ENCODE measurements around the gene CACNG7. TPM values are rescaled to one million over a fixed set of nuclear protein-coding genes. Genes with fewer than 3 reads are reported as not detected.

Gene CACNG7
- total RNA-seq, 1 experiment from 2014 or later: not detected

DNA sequence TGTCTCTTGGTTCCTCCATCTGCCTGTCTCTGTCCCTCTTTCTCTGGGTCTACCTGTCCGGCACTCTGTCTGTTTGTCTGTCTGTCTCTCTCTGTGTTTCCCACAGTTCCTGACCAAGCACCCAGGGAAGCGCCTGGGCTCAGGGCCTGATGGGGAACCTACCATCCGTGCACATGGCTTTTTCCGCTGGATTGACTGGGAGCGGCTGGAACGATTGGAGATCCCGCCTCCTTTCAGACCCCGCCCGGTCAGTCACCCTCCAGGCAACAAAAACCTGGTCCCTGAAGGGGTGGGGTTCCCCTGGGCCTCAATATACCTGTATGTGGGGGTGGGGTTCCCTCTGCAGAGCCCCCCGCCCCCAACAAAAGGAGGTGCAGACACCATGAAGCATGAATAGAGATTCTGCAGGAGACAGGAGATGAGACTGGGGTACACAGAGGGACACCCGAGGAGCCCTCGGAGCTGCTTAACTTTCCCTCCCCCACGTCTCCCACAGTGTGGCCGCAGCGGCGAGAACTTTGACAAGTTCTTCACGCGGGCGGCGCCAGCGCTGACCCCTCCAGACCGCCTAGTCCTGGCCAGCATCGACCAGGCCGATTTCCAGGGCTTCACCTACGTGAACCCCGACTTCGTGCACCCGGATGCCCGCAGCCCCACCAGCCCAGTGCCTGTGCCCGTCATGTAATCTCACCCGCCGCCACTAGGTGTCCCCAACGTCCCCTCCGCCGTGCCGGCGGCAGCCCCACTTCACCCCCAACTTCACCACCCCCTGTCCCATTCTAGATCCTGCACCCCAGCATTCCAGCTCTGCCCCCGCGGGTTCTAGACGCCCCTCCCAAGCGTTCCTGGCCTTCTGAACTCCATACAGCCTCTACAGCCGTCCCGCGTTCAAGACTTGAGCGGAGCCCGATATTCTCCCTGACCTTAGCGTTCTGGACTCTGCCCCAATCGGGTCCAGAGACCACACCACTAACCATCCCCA is 2.6 kb upstream of the CACNG7 start:
- H3K9me3 ChIP-seq (ENCODE audit: low read length): no peaks in the 10 kb centered on the region
- no peak overlapping the region for H2AFZ ChIP-seq (ENCODE audit: low read length)
- H3K79me2 ChIP-seq (ENCODE audit: low read length): no peaks in the 10 kb centered on the region
- H3K27me3 ChIP-seq (ENCODE audit: low read length): no peaks in the 10 kb centered on the region
- peak; percentile 88 for DNase-seq
- no peaks in the 10 kb centered on the region for H3K4me1 ChIP-seq (ENCODE audit: low read length)
- no peaks in the 10 kb centered on the region for H3K36me3 ChIP-seq (ENCODE audit: insufficient read depth, low read length)
- no peak overlapping the region for H3K4me2 ChIP-seq (ENCODE audit: low read depth, low read length, poor library complexity, severe bottlenecking)
- H4K20me1 ChIP-seq (ENCODE audit: insufficient read depth, low read depth, low read length): peaks cover 6% of the 10 kb centered on the region; the same call in 1 of the 2 replicates
- H3K4me3 ChIP-seq (ENCODE audit: low read length): no peak overlapping the region
- H3K9ac ChIP-seq (ENCODE audit: low read length): no peak overlapping the region
- H3K27ac ChIP-seq (ENCODE audit: low read length): no peak overlapping the region
- no peaks in the 10 kb centered on the region for H3K9me2 ChIP-seq (replicated peaks; ENCODE audit: insufficient read depth, low read length)

DNA sequence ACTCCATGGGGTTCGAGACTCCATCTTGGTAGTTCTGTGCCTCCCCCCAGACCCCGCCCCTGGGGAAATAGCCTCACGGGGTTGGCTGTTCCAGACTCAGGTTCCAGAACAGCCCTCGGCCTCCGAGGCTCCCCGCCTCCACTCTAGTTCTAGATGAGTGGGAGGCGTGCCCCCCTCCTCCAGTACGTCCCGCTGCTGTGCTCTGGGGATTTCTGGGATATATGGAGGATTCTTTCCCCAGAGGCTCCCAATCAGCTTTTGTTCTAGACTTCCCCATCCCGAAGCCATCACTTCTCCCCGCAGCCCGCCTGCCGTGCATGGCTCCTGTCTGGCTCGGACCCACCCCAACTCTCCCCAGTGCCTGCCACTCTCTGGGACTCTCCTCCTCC is 1.9 kb upstream of the CACNG7 start:
- no peak overlapping the region for H3K9ac ChIP-seq (ENCODE audit: low read length)
- no peaks in the 10 kb centered on the region for H3K27me3 ChIP-seq (ENCODE audit: low read length)
- H3K9me2 ChIP-seq (replicated peaks; ENCODE audit: insufficient read depth, low read length): no peaks in the 10 kb centered on the region
- peaks cover 6% of the 10 kb centered on the region; the same call in 1 of the 2 replicates for H4K20me1 ChIP-seq (ENCODE audit: insufficient read depth, low read depth, low read length)
- DNase-seq: no peak
- H3K36me3 ChIP-seq (ENCODE audit: insufficient read depth, low read length): no peaks in the 10 kb centered on the region
- H3K79me2 ChIP-seq (ENCODE audit: low read length): no peaks in the 10 kb centered on the region
- no peak overlapping the region for H3K27ac ChIP-seq (ENCODE audit: low read length)
- no peaks in the 10 kb centered on the region for H3K4me1 ChIP-seq (ENCODE audit: low read length)
- H3K4me2 ChIP-seq (ENCODE audit: low read depth, low read length, poor library complexity, severe bottlenecking): no peak overlapping the region
- H3K4me3 ChIP-seq (ENCODE audit: low read length): no peak overlapping the region
- no peaks in the 10 kb centered on the region for H3K9me3 ChIP-seq (ENCODE audit: low read length)
- no peak overlapping the region for H2AFZ ChIP-seq (ENCODE audit: low read length)

DNA sequence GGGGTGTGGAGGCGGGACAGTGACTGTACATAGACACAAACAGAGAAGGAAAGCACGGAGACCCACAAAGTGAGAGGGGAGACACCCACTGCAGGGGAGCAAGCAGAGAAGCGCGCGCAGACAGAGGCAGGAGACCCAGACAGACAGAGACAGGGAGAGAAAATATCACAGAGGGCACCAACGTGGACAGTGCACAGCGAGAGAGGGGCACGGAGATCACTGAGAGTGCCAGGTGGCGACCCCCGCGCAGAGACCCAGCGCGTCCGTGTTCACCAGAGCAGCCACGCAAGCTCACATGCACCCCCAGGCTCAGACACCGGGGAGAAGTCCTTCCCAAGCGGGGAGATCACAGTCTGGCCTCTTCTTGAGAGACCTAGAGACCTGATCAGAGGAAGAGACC is 1.4 kb upstream of the CACNG7 start:
- H3K4me3 ChIP-seq (ENCODE audit: low read length): no peak overlapping the region
- no peaks in the 10 kb centered on the region for H3K79me2 ChIP-seq (ENCODE audit: low read length)
- no peak overlapping the region for H3K27ac ChIP-seq (ENCODE audit: low read length)
- no peak overlapping the region for H2AFZ ChIP-seq (ENCODE audit: low read length)
- peaks cover 6% of the 10 kb centered on the region; the same call in 1 of the 2 replicates for H4K20me1 ChIP-seq (ENCODE audit: insufficient read depth, low read depth, low read length)
- H3K4me1 ChIP-seq (ENCODE audit: low read length): no peaks in the 10 kb centered on the region
- no peaks in the 10 kb centered on the region for H3K36me3 ChIP-seq (ENCODE audit: insufficient read depth, low read length)
- DNase-seq: peak; percentile 37
- no peaks in the 10 kb centered on the region for H3K27me3 ChIP-seq (ENCODE audit: low read length)
- no peaks in the 10 kb centered on the region for H3K9me3 ChIP-seq (ENCODE audit: low read length)
- no peak overlapping the region for H3K9ac ChIP-seq (ENCODE audit: low read length)
- H3K4me2 ChIP-seq (ENCODE audit: low read depth, low read length, poor library complexity, severe bottlenecking): no peak overlapping the region
- H3K9me2 ChIP-seq (replicated peaks; ENCODE audit: insufficient read depth, low read length): no peaks in the 10 kb centered on the region

DNA sequence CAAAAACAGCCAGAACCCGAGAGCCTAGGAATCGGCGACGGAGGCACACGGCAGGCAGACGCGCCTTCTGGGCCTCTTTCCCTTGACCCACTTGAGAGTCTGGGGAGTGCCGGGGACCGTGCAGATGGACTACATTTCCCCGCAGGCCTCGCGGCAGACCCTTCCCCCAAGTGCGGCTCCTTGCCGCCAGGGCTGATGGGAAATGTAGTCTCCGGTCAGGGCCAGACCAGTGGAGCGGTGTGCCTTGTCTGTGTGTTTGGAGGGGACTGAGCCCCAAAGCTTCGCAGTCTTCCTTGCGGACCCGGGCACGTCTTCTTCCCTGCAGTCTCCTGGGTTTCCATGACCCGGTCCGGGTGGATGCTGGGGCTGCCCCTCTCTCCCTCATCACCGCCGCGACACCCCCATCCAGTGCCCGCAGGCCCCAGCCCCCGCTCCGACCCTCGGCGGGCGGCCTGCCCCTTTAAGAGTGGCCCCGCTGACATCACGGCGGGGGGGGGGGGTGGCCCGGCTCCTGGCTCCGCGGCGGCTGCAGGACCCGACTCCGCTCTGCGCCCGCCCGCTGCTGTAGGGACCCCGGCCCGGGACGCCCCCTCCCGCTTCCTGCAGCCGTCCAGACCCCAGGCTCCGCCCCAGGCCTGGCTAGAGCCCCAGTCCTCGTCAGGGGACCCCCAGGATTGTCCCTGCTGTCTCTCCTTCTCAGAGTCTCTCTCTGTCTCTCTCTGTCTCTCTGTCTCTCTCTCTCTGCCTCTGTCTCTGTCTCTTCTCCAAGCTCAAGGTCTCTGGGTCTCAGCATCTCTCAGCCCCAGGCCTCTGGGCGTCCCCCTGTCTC is 758 bp upstream of the CACNG7 start:
- Histone ChIP-seq H3K9me2 (replicated peaks; ENCODE audit: insufficient read depth, low read length) (no peaks in the 10 kb centered on the region), H2AFZ (ENCODE audit: low read length) (no peak overlapping the region)

DNA sequence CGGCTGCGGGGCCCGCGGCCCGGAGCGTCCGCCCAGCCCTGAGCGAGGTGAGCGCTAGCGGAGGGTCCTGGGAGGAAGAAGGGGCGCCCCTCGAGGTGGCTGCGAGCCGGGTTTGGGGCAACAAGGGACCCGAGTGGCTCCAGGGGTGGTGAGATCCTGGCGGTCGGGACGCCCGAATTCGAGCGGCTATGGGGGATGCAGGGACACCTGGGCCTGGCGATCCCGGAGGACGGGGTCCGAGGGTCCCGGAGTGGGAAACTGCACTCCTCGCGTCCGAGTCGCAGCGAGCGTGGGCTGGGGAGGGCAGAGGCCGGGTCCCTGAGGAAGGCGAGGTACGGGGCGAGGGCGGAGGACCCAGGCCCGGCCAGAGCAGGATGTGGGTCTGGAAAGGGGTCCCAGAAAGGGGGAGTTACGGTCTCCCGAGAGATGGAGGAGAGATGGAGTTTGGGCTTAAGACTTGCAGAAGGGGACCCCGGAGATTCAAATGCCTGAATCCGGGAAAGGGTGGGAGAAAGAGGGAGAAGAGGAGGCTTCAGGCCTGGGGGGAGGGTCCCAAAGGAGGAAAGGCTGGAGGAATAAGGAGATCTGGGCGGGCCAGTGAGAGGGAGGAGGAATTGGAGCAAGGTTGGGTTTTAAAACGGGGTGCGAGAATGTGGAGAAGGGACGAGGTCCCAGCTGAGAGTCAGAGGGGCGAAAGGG is 542 bp downstream of the CACNG7 start:
- no peaks in the 10 kb centered on the region for H3K9me2 ChIP-seq (replicated peaks; ENCODE audit: insufficient read depth, low read length)
- H2AFZ ChIP-seq (ENCODE audit: low read length): no peak overlapping the region
- no peak overlapping the region for H3K4me3 ChIP-seq (ENCODE audit: low read length)
- H3K9ac ChIP-seq (ENCODE audit: low read length): no peak overlapping the region
- no peak overlapping the region for H3K4me2 ChIP-seq (ENCODE audit: low read depth, low read length, poor library complexity, severe bottlenecking)
- H3K79me2 ChIP-seq (ENCODE audit: low read length): no peaks in the 10 kb centered on the region
- no peaks in the 10 kb centered on the region for H3K36me3 ChIP-seq (ENCODE audit: insufficient read depth, low read length)
- peak; percentile 23 for DNase-seq
- no peaks in the 10 kb centered on the region for H3K27me3 ChIP-seq (ENCODE audit: low read length)
- H4K20me1 ChIP-seq (ENCODE audit: insufficient read depth, low read depth, low read length): peaks cover 6% of the 10 kb centered on the region; the same call in 1 of the 2 replicates
- H3K27ac ChIP-seq (ENCODE audit: low read length): no peak overlapping the region
- H3K9me3 ChIP-seq (ENCODE audit: low read length): no peaks in the 10 kb centered on the region
- H3K4me1 ChIP-seq (ENCODE audit: low read length): no peaks in the 10 kb centered on the region

More for the DNA sequence above, 758 bp upstream of the CACNG7 start:
- Histone ChIP-seq H3K9ac (ENCODE audit: low read length) (no peak overlapping the region), H3K27ac (ENCODE audit: low read length) (no peak overlapping the region), H3K4me1 (ENCODE audit: low read length) (no peaks in the 10 kb centered on the region), H3K4me3 (ENCODE audit: low read length) (no peak overlapping the region), H3K4me2 (ENCODE audit: low read depth, low read length, poor library complexity, severe bottlenecking) (no peak overlapping the region), H3K36me3 (ENCODE audit: insufficient read depth, low read length) (no peaks in the 10 kb centered on the region), H3K9me3 (ENCODE audit: low read length) (no peaks in the 10 kb centered on the region), H3K27me3 (ENCODE audit: low read length) (no peaks in the 10 kb centered on the region), H3K79me2 (ENCODE audit: low read length) (no peaks in the 10 kb centered on the region), H4K20me1 (ENCODE audit: insufficient read depth, low read depth, low read length) (peaks cover 6% of the 10 kb centered on the region; the same call in 1 of the 2 replicates)
- peak; percentile 68 for DNase-seq

DNA sequence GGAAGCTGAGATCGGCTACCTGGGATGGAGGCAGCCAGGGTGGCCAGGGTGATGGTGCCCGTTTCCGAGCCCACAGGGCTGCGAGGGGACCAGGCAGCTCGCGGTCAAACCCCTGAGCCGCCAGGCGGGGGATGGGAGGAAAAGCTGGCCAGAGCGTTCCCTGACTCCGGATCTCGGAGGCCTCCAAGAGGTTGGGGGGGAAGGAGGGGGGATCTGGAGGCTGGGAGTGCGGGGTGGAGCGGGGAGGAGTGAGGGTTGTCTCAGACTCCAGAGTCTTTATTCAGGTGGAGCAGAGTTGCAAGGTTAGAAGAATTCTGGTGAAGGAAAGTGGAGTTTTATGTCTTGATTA is 1.1 kb downstream of the CACNG7 start:
- Histone ChIP-seq H3K36me3 (ENCODE audit: insufficient read depth, low read length) (no peaks in the 10 kb centered on the region), H3K9ac (ENCODE audit: low read length) (no peak overlapping the region), H3K4me3 (ENCODE audit: low read length) (no peak overlapping the region), H4K20me1 (ENCODE audit: insufficient read depth, low read depth, low read length) (peaks cover 6% of the 10 kb centered on the region; the same call in 1 of the 2 replicates), H3K4me1 (ENCODE audit: low read length) (no peaks in the 10 kb centered on the region), H3K9me3 (ENCODE audit: low read length) (no peaks in the 10 kb centered on the region), H3K27me3 (ENCODE audit: low read length) (no peaks in the 10 kb centered on the region), H3K79me2 (ENCODE audit: low read length) (no peaks in the 10 kb centered on the region), H2AFZ (ENCODE audit: low read length) (no peak overlapping the region), H3K27ac (ENCODE audit: low read length) (no peak overlapping the region), H3K9me2 (replicated peaks; ENCODE audit: insufficient read depth, low read length) (no peaks in the 10 kb centered on the region), H3K4me2 (ENCODE audit: low read depth, low read length, poor library complexity, severe bottlenecking) (no peak overlapping the region)
- DNase-seq: no peak

DNA sequence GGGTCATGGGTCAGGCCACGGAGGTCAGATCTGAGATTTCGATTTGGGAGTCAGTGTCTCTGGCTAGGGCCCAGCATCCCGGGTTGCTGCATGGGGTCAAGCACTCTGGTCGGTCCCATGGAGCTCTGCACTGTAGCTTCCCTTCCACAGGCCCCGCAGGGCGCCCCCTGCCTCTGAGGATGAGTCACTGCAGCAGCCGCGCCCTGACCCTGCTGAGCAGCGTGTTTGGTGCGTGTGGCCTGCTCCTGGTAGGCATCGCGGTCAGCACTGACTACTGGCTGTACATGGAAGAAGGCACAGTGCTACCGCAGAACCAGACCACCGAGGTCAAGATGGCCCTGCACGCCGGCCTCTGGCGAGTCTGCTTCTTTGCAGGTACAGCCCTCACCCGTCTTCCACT is 3.6 kb downstream of the CACNG7 start:
- no peaks in the 10 kb centered on the region for H3K79me2 ChIP-seq (ENCODE audit: low read length)
- no peak overlapping the region for H3K27ac ChIP-seq (ENCODE audit: low read length)
- H2AFZ ChIP-seq (ENCODE audit: low read length): no peak overlapping the region
- no peaks in the 10 kb centered on the region for H3K9me2 ChIP-seq (replicated peaks; ENCODE audit: insufficient read depth, low read length)
- no peak overlapping the region for H3K4me2 ChIP-seq (ENCODE audit: low read depth, low read length, poor library complexity, severe bottlenecking)
- H4K20me1 ChIP-seq (ENCODE audit: insufficient read depth, low read depth, low read length): no peaks in the 10 kb centered on the region
- DNase-seq: peak; percentile 67
- no peak overlapping the region for H3K9ac ChIP-seq (ENCODE audit: low read length)
- H3K4me1 ChIP-seq (ENCODE audit: low read length): no peaks in the 10 kb centered on the region
- no peak overlapping the region for H3K4me3 ChIP-seq (ENCODE audit: low read length)
- H3K27me3 ChIP-seq (ENCODE audit: low read length): no peaks in the 10 kb centered on the region
- H3K9me3 ChIP-seq (ENCODE audit: low read length): no peaks in the 10 kb centered on the region
- no peaks in the 10 kb centered on the region for H3K36me3 ChIP-seq (ENCODE audit: insufficient read depth, low read length)

Measured in Karpas-422 (cell line).